ENCODE data around the gene DPP10. TPM values are rescaled to one million over a fixed set of nuclear protein-coding genes. Genes with fewer than 3 reads are reported as not detected.
"Not testable (repeated sequence)": the region's sequence is repeated elsewhere in the genome, so short reads cannot be mapped to it uniquely, and the experiment has no call there.

Gene DPP10
- total RNA-seq, 1 donor from 2014 or later = 73.0 TPM

DNA sequence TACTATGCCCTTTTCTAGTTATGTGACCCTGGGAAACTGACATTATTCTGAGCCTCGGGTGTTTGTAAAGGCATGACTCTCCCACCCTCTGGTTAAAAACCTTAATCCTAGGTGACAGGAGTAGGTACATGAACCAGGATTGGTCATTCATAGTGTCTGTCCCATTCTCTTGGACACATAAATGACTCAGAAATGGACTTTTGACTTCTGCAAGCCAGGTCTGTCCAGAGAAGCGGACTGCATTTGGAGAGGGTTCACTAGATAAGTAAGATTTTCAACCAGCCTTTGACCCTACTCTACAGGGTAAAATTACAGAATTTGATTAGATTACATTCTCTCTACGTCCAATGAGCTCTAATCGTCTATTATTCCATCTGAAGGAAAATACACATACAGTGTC lies 285.9 kb downstream of the DPP10 start:
- Mint-ChIP-seq H3K27ac (no peak overlapping the region), H3K4me1 (peaks cover 4% of the 10 kb centered on the region), H3K27me3 (ENCODE audit: low read depth) (peaks cover 4% of the 10 kb centered on the region), H3K9me3 (peaks cover 8% of the 10 kb centered on the region), H3K4me3 (no peak overlapping the region), H3K36me3 (no peaks in the 10 kb centered on the region)
- TF ChIP-seq, protein P1, sequence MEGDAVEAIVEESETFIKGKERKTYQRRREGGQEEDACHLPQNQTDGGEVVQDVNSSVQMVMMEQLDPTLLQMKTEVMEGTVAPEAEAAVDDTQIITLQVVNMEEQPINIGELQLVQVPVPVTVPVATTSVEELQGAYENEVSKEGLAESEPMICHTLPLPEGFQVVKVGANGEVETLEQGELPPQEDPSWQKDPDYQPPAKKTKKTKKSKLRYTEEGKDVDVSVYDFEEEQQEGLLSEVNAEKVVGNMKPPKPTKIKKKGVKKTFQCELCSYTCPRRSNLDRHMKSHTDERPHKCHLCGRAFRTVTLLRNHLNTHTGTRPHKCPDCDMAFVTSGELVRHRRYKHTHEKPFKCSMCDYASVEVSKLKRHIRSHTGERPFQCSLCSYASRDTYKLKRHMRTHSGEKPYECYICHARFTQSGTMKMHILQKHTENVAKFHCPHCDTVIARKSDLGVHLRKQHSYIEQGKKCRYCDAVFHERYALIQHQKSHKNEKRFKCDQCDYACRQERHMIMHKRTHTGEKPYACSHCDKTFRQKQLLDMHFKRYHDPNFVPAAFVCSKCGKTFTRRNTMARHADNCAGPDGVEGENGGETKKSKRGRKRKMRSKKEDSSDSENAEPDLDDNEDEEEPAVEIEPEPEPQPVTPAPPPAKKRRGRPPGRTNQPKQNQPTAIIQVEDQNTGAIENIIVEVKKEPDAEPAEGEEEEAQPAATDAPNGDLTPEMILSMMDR (IDR thresholded peaks at IDR 0.05; ENCODE audit: unreplicated experiment) = no peak
- no peak for DNase-seq (ENCODE audit: low spot score in 2 of 2, unreplicated experiment in 2 of 2)

DNA sequence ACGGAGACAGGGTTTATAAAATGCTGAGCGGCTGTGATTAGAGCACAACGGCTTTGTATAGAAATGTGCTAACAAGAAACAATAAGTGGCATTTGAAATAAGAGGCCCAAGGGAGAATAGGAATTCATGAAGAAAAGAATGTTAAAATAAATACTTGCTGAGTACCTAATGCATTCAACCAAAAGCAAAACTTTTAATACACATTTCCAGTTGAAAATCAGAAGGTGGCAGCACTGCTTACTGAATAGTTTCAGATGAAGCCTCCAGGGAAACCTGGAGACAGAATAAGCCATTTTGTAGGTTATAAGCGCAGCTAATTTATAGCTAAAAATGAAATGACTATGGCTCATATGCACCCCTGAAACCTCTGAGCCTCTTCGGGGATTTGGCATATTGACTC lies 286.6 kb downstream of the DPP10 start:
- no peaks in the 10 kb centered on the region for H3K36me3 Mint-ChIP-seq
- peaks cover 4% of the 10 kb centered on the region for H3K4me1 Mint-ChIP-seq
- H3K27ac Mint-ChIP-seq = no peak overlapping the region
- TF ChIP-seq, protein P1 (IDR thresholded peaks at IDR 0.05; ENCODE audit: unreplicated experiment) = no peak
- H3K4me3 Mint-ChIP-seq = no peak overlapping the region
- DNase-seq (ENCODE audit: low spot score in 2 of 2, unreplicated experiment in 2 of 2) = no peak
- H3K9me3 Mint-ChIP-seq = peaks cover 8% of the 10 kb centered on the region
- H3K27me3 Mint-ChIP-seq (ENCODE audit: low read depth) = peaks cover 4% of the 10 kb centered on the region

DNA sequence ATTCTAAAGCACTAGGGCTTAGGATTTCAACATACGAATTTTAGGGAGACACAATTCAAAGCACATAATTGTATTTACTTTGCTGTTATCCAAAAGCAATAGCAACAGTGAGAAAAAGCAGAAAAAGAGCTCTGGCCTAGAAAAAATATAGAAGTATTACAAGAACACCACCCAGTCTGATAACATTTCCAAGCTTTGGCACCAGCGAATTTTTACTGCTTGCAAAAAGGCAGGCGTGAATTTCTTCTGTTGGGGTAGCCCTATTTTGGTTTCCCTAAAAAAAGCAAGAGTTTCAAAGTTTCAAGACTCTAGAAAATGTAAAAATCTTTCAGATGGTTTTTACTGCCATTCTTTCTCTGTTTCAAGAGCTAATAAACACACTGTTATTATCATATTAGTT lies 292.7 kb downstream of the DPP10 start:
- no peaks in the 10 kb centered on the region for H3K36me3 Mint-ChIP-seq
- no peaks in the 10 kb centered on the region for H3K9me3 Mint-ChIP-seq
- H3K4me3 Mint-ChIP-seq = no peak overlapping the region

GRCh38 chr2:114742245-114742644 lies 299.8 kb downstream of the DPP10 start:
- H3K27ac Mint-ChIP-seq = no peak overlapping the region
- H3K4me1 Mint-ChIP-seq = no peaks in the 10 kb centered on the region
- no peak for DNase-seq (ENCODE audit: low spot score in 2 of 2, unreplicated experiment in 2 of 2)
- H3K9me3 Mint-ChIP-seq = peaks cover 2% of the 10 kb centered on the region
- H3K27me3 Mint-ChIP-seq (ENCODE audit: low read depth) = peaks cover 7% of the 10 kb centered on the region
- no peak overlapping the region for H3K4me3 Mint-ChIP-seq
- no peaks in the 10 kb centered on the region for H3K36me3 Mint-ChIP-seq
- TF ChIP-seq, protein P1 (IDR thresholded peaks at IDR 0.05; ENCODE audit: unreplicated experiment) = no peak

More for the DNA sequence above, 292.7 kb downstream of the DPP10 start:
- DNase-seq (ENCODE audit: low spot score in 2 of 2, unreplicated experiment in 2 of 2) = no peak
- Mint-ChIP-seq H3K4me1 (no peaks in the 10 kb centered on the region), H3K27me3 (ENCODE audit: low read depth) (peaks cover 5% of the 10 kb centered on the region), H3K27ac (no peak overlapping the region)
- TF ChIP-seq, protein P1 (IDR thresholded peaks at IDR 0.05; ENCODE audit: unreplicated experiment) = no peak

DNA sequence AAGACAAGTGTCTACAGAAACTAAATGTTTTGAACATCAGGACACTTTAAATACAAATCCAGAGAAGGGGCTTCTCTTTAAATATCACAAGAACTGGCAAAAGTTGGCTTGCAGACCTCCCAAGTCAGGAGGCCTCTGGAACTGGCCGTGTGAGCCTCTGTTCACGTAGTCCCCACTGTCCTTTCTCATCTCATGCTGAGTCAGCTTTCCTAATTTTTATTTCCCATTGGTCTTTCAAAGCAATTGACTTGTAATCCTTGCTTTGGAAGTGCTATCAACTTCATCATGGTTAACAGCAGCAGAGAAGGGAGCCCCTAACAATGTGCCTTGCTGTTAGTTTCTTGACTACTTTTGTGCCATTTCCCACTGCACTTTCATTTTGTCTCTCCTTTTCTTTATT lies 303.3 kb downstream of the DPP10 start:
- TF ChIP-seq, protein P1 (IDR thresholded peaks at IDR 0.05; ENCODE audit: unreplicated experiment) = no peak
- Mint-ChIP-seq H3K27ac (no peak overlapping the region), H3K36me3 (no peaks in the 10 kb centered on the region), H3K4me3 (no peak overlapping the region), H3K9me3 (no peaks in the 10 kb centered on the region), H3K27me3 (ENCODE audit: low read depth) (peaks cover 7% of the 10 kb centered on the region), H3K4me1 (no peaks in the 10 kb centered on the region)
- no peak for DNase-seq (ENCODE audit: low spot score in 2 of 2, unreplicated experiment in 2 of 2)

GRCh38 chr2:114748175-114748574 lies 305.7 kb downstream of the DPP10 start:
- DNase-seq (ENCODE audit: low spot score in 2 of 2, unreplicated experiment in 2 of 2); H3K9me3 Mint-ChIP-seq; H3K27me3 Mint-ChIP-seq (ENCODE audit: low read depth); H3K4me1 Mint-ChIP-seq; H3K36me3 Mint-ChIP-seq; H3K27ac Mint-ChIP-seq; H3K4me3 Mint-ChIP-seq: not testable (repeated sequence)
